AG08396 (cell line): Measurements from ENCODE around the gene RO60.

Experiments
- DNase-seq: peaks from one replicate; pipeline ENCODE4 v3.0.0; 2012; ENCODE audit warnings: low spot score, mixed read lengths

Gene RO60

GRCh38 chr1:193108471-193108870 lies 49.1 kb downstream of the RO60 start:
- DNase-seq = no peak
